ENCODE data around the gene SAE1.

SAE1 gene

GRCh38 chr19:47105874-47106273 lies 24.8 kb upstream of the SAE1 start:
- no peak for DNase-seq (ENCODE audit: low read depth)
- no peak for TF ChIP-seq CTCF (IDR thresholded peaks at IDR 0.05; ENCODE audit: low read length, missing control alignments)
- no peak overlapping the region for H3K4me3 ChIP-seq (replicated peaks; ENCODE audit: low read depth, low read length)

- TF ChIP-seq CTCF (IDR thresholded peaks at IDR 0.05; ENCODE audit: low read length, missing control alignments), result no peak
- peak; percentile 31 for DNase-seq (ENCODE audit: low read depth)
- H3K4me3 ChIP-seq (replicated peaks; ENCODE audit: low read depth, low read length), result no peak overlapping the region
Observed at GRCh38 chr19:47106821-47107201, 23.8 kb upstream of the SAE1 start.

GRCh38 chr19:47107202-47107952 lies 23.3 kb upstream of the SAE1 start:
- TF ChIP-seq CTCF (IDR thresholded peaks at IDR 0.05; ENCODE audit: low read length, missing control alignments), result no peak
- no peak for DNase-seq (ENCODE audit: low read depth)
- no peak overlapping the region for H3K4me3 ChIP-seq (replicated peaks; ENCODE audit: low read depth, low read length)

GRCh38 chr19:47107953-47108746 lies 22.5 kb upstream of the SAE1 start:
- no peak for TF ChIP-seq CTCF (IDR thresholded peaks at IDR 0.05; ENCODE audit: low read length, missing control alignments)
- DNase-seq (ENCODE audit: low read depth), result no peak
- H3K4me3 ChIP-seq (replicated peaks; ENCODE audit: low read depth, low read length), result no peak overlapping the region

- no peak for TF ChIP-seq CTCF (IDR thresholded peaks at IDR 0.05; ENCODE audit: low read length, missing control alignments)
- no peak for DNase-seq (ENCODE audit: low read depth)
- H3K4me3 ChIP-seq (replicated peaks; ENCODE audit: low read depth, low read length), result peak overlapping the region; percentile 98
Observed at GRCh38 chr19:47109177-47109540, 21.5 kb upstream of the SAE1 start.

- peak overlapping the region; percentile 98 for H3K4me3 ChIP-seq (replicated peaks; ENCODE audit: low read depth, low read length)
- peak; percentile 62 for DNase-seq (ENCODE audit: low read depth)
- TF ChIP-seq CTCF (IDR thresholded peaks at IDR 0.05; ENCODE audit: low read length, missing control alignments), result no peak
Observed at GRCh38 chr19:47109541-47110375, 20.9 kb upstream of the SAE1 start.

All from fibroblast of pulmonary artery (primary cell).